HEK293 (cell line): Measurements from ENCODE around the gene HPS6.

ENCODE experiments used
- CTCF ChIA-PET: fragments of 350-600 bp; formaldehyde crosslinking; extraction: SDS; loops from one replicate; lab custom pipeline; 2021; ENCODE audit warnings: antibody characterized with exemption; lab: Yijun Ruan, JAX
- POLR2A ChIA-PET: fragments of 300-600 bp; formaldehyde crosslinking; extraction: SDS; loops from one replicate; lab custom pipeline; 2020; ENCODE audit warnings: antibody characterized with exemption, inconsistent platforms; lab: Yijun Ruan, JAX
- H3K27ac ChIP-seq: fragments of 200-500 bp; sonication (Bioruptor generic); 2 replicates; pipeline ENCODE4 v1.5.1; 2014; ENCODE audit warnings: low read depth, low read length, control low read depth, inconsistent platforms; ENCODE audit errors: extremely low read depth
- H3K36me3 ChIP-seq, 2 experiments: fragments of 200-500 bp in 1 of 2; sonication (Bioruptor generic) in 1 of 2; 1 replicate in 1 of 2; 2 replicates in 1 of 2; pipeline ENCODE4 v1.5.1; 2014 to 2017; ENCODE audit warnings: inconsistent platforms in 2 of 2, low read length in 2 of 2; ENCODE audit not compliant: control insufficient read depth in 2 of 2, insufficient read depth in 1 of 2
- H3K4me1 ChIP-seq: fragments of 200-500 bp; sonication (Bioruptor generic); 2 replicates; pipeline ENCODE4 v1.5.1; 2014; ENCODE audit warnings: mild to moderate bottlenecking, low read length, inconsistent platforms; ENCODE audit not compliant: control insufficient read depth, insufficient read depth
- H3K4me3 ChIP-seq: 2 replicates; pipeline ENCODE4 v1.5.1; 2011; ENCODE audit warnings: low read depth, mild to moderate bottlenecking, control low read depth, low read length, moderate library complexity
- H3K9me3 ChIP-seq: fragments of 200-500 bp; sonication (Bioruptor generic); 2 replicates; pipeline ENCODE4 v1.5.1; 2014; ENCODE audit warnings: low read depth, low read length, inconsistent platforms; ENCODE audit not compliant: control insufficient read depth, insufficient read depth
- BCL6B ChIP-seq: fragments of 450-650 bp; formaldehyde crosslinking; IDR thresholded peaks from 2 replicates; pipeline ENCODE4 v1.5.1; 2017; ENCODE audit warnings: missing biosample characterization, missing genetic modification characterization
- EGR2 ChIP-seq: fragments of 450-650 bp; formaldehyde crosslinking; IDR thresholded peaks from 2 replicates; pipeline ENCODE4 v1.5.1; 2016; ENCODE audit warnings: low read depth, missing biosample characterization, missing genetic modification characterization
- GLIS2 ChIP-seq: fragments of 450-650 bp; formaldehyde crosslinking; IDR thresholded peaks from 2 replicates; pipeline ENCODE4 v1.5.1; 2016; ENCODE audit warnings: missing biosample characterization, missing genetic modification characterization
- PATZ1 ChIP-seq: fragments of 450-650 bp; formaldehyde crosslinking; IDR thresholded peaks from 2 replicates; pipeline ENCODE4 v1.5.1; 2016; ENCODE audit warnings: missing biosample characterization, missing genetic modification characterization
- ZBTB6 ChIP-seq: fragments of 450-650 bp; formaldehyde crosslinking; IDR thresholded peaks from 2 replicates; pipeline ENCODE4 v1.5.1; 2017; ENCODE audit warnings: missing biosample characterization, missing genetic modification characterization
- ZFHX2 ChIP-seq: fragments of 450-650 bp; formaldehyde crosslinking; conservative IDR thresholded peaks from 2 replicates; pipeline ENCODE4 v1.5.1; 2016; ENCODE audit warnings: missing biosample characterization, missing genetic modification characterization
- ZNF133 ChIP-seq: fragments of 450-650 bp; formaldehyde crosslinking; IDR thresholded peaks from 2 replicates; pipeline ENCODE4 v1.5.1; 2016; ENCODE audit warnings: missing biosample characterization, missing genetic modification characterization
- ZNF184 ChIP-seq: fragments of 450-650 bp; IDR thresholded peaks from 2 replicates; pipeline ENCODE4 v1.5.1; 2018; ENCODE audit warnings: missing biosample characterization, mild to moderate bottlenecking, missing genetic modification characterization
- ZNF202 ChIP-seq: fragments of 450-650 bp; formaldehyde crosslinking; IDR thresholded peaks from 2 replicates; pipeline ENCODE4 v1.5.1; 2016; ENCODE audit warnings: missing biosample characterization, missing genetic modification characterization, borderline replicate concordance
- ZNF211 ChIP-seq: fragments of 450-650 bp; formaldehyde crosslinking; IDR thresholded peaks from 2 replicates; pipeline ENCODE4 v1.5.1; 2016; ENCODE audit warnings: low read depth, missing biosample characterization, missing genetic modification characterization
- ZNF274 ChIP-seq, 2 experiments: fragments of 200-500 bp in 1 of 2; fragments of 450-650 bp in 1 of 2; sonication (Bioruptor generic) in 1 of 2; formaldehyde crosslinking in 1 of 2; IDR thresholded peaks; 2 replicates each; pipeline versions ENCODE4 v1.5.1 to v1.6.1; 2014 to 2016; ENCODE audit warnings: borderline replicate concordance in 1 of 2, inconsistent platforms in 1 of 2, low read length in 1 of 2, missing biosample characterization in 1 of 2, missing genetic modification characterization in 1 of 2
- ZNF324 ChIP-seq: fragments of 450-650 bp; formaldehyde crosslinking; IDR thresholded peaks from 2 replicates; pipeline ENCODE4 v1.5.1; 2016; ENCODE audit warnings: missing biosample characterization, missing genetic modification characterization
- ZNF350 ChIP-seq: fragments of 450-650 bp; formaldehyde crosslinking; IDR thresholded peaks from 2 replicates; pipeline ENCODE4 v1.5.0; 2017; ENCODE audit warnings: missing biosample characterization, mild to moderate bottlenecking, missing genetic modification characterization
- ZNF37A ChIP-seq: fragments of 450-650 bp; IDR thresholded peaks from 2 replicates; pipeline ENCODE4 v1.5.1; 2018; ENCODE audit warnings: missing biosample characterization, missing genetic modification characterization
- ZNF398 ChIP-seq: fragments of 450-650 bp; formaldehyde crosslinking; IDR thresholded peaks from 2 replicates; pipeline ENCODE4 v1.5.1; 2017; ENCODE audit warnings: missing biosample characterization, missing genetic modification characterization
- ZNF48 ChIP-seq: fragments of 450-650 bp; formaldehyde crosslinking; IDR thresholded peaks from 2 replicates; pipeline ENCODE4 v1.5.1; 2016; ENCODE audit warnings: missing biosample characterization, missing genetic modification characterization
- ZNF510 ChIP-seq: fragments of 450-650 bp; formaldehyde crosslinking; IDR thresholded peaks from 2 replicates; pipeline ENCODE4 v1.5.1; 2018; ENCODE audit warnings: mild to moderate bottlenecking, missing genetic modification characterization, missing biosample characterization; ENCODE audit not compliant: insufficient replicate concordance
- TF ChIP-seq, protein P1 (sequence below): fragments of 450-650 bp; formaldehyde crosslinking; IDR thresholded peaks from 2 replicates; pipeline ENCODE4 v1.5.1; 2016; ENCODE audit warnings: missing biosample characterization, missing genetic modification characterization
- TF ChIP-seq, protein P2 (sequence below): fragments of 450-650 bp; formaldehyde crosslinking; IDR thresholded peaks from 2 replicates; pipeline ENCODE4 v1.5.1; 2017; ENCODE audit warnings: missing biosample characterization, missing genetic modification characterization

The HPS6 gene

GRCh38 chr10:102066399-102067088 is 1.4 kb downstream of the HPS6 start (continued):
- no peak for TF ChIP-seq ZNF211 (tag by site-specific recombination)
- no peak for TF ChIP-seq ZNF510 (tag by site-specific recombination)
- no peak for TF ChIP-seq ZNF274 (IDR thresholded peaks at IDR 0.05; ENCODE audit: low read length)
- no peak for TF ChIP-seq ZNF274 (tag by site-specific recombination; IDR thresholded peaks at IDR 0.05; ENCODE audit: borderline replicate concordance)
- no peak for TF ChIP-seq ZNF48 (tag by site-specific recombination)
- 0 out of 2 replicates have a peak, but pooled peaks have one; percentile 7 for TF ChIP-seq GLIS2 (tag by site-specific recombination)
- TF ChIP-seq ZNF350 = no peak
- no peak for TF ChIP-seq ZNF133

DNA sequence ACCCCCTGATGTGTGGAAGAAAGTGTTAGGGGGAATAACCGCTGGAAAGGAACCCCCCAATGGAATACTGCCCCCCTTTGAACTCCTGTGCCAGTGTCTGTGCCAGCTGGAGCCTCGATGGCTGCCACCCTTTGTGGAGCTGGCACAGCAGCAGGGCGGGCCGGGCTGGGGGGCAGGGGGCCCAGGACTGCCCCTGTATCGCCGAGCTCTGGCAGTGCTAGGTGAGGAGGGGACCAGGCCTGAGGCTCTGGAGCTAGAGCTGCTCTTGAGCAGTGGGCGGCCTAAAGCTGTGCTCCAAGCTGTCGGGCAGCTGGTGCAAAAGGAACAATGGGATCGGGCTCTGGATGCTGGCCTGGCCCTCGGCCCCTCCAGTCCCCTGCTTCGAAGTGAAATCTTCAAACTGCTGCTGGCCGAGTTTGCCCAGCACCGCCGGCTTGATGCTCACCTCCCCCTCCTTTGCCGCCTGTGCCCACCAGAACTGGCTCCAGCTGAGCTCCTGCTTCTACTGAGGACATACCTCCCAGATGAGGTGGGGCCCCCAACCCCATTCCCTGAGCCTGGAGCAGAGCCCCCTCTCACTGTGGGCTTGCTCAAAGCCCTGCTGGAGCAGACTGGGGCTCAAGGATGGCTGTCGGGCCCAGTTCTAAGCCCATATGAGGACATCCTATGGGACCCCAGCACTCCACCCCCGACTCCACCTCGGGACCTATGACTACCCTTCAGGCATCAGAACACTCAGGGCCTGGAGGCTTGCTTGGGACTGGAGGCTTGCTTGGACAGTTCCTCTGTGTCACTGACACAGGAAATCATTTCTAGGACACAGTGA is 2.2 kb downstream of the HPS6 start:
- Histone ChIP-seq H3K36me3 (peaks cover 0 to 21% of the 10 kb centered on the region in 2 experiments; a peak in 2 of 3 replicates), H3K4me3 (no peak overlapping the region), H3K27ac (0 out of 2 replicates have a peak overlapping the region, but pooled peaks have one; percentile 22), H3K4me1 (peaks cover 8% of the 10 kb centered on the region), H3K9me3 (no peaks in the 10 kb centered on the region)
- ChIA-PET CTCF (interaction anchor here (0.6 to 3.6 kb wide), 8 partner anchors 8 to 776 kb away, joined by 3 to 16 read pairs (median 4); partner anchors contain the start of gene ARMH3), POLR2A (interaction anchor here (0.6 to 2.6 kb wide), 6 partner anchors 11 to 226 kb away, joined by 3 to 14 read pairs (median 8); partner anchors contain the start of gene ARMH3)
- TF ChIP-seq ZNF324 (tag by site-specific recombination) (no peak), EGR2 (tag by site-specific recombination) (no peak), BCL6B (tag by site-specific recombination) (no peak), ZNF184 (tag by site-specific recombination) (no peak), ZBTB6 (tag by site-specific recombination) (peak; percentile 43; the same call in 1 of the 2 replicates), ZFHX2 (tag by site-specific recombination) (no peak), PATZ1 (tag by site-specific recombination) (no peak), ZNF202 (no peak), ZNF398 (tag by site-specific recombination) (no peak), ZNF37A (tag by site-specific recombination) (no peak)
- TF ChIP-seq, protein P1, sequence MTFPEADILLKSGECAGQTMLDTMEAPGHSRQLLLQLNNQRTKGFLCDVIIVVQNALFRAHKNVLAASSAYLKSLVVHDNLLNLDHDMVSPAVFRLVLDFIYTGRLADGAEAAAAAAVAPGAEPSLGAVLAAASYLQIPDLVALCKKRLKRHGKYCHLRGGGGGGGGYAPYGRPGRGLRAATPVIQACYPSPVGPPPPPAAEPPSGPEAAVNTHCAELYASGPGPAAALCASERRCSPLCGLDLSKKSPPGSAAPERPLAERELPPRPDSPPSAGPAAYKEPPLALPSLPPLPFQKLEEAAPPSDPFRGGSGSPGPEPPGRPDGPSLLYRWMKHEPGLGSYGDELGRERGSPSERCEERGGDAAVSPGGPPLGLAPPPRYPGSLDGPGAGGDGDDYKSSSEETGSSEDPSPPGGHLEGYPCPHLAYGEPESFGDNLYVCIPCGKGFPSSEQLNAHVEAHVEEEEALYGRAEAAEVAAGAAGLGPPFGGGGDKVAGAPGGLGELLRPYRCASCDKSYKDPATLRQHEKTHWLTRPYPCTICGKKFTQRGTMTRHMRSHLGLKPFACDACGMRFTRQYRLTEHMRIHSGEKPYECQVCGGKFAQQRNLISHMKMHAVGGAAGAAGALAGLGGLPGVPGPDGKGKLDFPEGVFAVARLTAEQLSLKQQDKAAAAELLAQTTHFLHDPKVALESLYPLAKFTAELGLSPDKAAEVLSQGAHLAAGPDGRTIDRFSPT = 0 out of 2 replicates have a peak, but pooled peaks have one; percentile 26
- TF ChIP-seq, protein P2, sequence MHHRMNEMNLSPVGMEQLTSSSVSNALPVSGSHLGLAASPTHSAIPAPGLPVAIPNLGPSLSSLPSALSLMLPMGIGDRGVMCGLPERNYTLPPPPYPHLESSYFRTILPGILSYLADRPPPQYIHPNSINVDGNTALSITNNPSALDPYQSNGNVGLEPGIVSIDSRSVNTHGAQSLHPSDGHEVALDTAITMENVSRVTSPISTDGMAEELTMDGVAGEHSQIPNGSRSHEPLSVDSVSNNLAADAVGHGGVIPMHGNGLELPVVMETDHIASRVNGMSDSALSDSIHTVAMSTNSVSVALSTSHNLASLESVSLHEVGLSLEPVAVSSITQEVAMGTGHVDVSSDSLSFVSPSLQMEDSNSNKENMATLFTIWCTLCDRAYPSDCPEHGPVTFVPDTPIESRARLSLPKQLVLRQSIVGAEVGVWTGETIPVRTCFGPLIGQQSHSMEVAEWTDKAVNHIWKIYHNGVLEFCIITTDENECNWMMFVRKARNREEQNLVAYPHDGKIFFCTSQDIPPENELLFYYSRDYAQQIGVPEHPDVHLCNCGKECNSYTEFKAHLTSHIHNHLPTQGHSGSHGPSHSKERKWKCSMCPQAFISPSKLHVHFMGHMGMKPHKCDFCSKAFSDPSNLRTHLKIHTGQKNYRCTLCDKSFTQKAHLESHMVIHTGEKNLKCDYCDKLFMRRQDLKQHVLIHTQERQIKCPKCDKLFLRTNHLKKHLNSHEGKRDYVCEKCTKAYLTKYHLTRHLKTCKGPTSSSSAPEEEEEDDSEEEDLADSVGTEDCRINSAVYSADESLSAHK = no peak
